NCI-H2196 treated with DMSO at 0.1 percent for 48 hours (cell line): ENCODE results near the gene RAP1GAP.

Source experiments
- DNase-seq: peaks from one replicate; lab custom pipeline; 2025; ENCODE audit not compliant: unreplicated experiment; lab: John Stamatoyannopoulos, UW

The RAP1GAP gene

DNA sequence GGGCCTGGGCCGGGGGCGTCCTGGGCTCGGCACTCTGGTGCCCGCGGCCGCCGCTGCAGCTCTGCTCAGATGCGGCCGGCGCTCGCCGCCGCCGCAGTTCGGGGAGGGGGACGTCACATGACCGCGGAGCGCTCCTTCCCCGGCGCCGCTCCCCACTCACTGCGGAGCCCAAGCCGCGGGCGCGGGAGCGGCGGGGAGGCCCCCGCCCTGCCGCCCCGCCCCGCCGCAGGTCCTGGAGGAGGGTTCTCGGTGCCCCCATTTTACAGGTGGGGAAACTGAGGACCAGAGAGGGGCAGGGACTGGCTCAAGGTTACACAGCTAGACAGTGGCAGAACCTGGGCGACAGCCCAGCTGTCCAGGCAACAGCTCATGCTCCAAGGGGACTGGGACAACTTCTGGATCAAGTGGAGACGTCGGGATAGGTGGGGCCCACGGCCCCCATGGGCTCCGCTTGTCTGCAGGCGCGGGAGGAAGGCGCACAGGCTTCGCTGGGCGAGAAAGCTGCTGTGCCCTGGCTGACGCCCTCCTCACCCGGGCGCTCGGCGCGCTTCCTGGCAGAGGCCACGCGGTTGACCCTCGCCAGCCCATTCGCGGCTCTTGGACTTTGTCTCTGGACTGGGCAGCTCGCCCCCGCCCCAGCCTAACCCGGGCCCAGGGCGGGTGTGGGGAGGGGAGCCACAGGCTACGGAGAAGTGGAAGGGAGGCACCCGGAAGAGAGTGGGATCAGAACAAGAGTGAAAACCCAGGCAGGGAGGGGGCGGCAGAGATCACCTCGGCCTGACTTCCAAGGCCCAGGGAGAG is at the start of gene RAP1GAP:
TSS of gene RAP1GAP (minus strand) at position 100 of the 801 bp plus-strand sequence. CDS start 49,325 bp downstream, outside the sequence.
- peak; percentile 13 for DNase-seq

DNA sequence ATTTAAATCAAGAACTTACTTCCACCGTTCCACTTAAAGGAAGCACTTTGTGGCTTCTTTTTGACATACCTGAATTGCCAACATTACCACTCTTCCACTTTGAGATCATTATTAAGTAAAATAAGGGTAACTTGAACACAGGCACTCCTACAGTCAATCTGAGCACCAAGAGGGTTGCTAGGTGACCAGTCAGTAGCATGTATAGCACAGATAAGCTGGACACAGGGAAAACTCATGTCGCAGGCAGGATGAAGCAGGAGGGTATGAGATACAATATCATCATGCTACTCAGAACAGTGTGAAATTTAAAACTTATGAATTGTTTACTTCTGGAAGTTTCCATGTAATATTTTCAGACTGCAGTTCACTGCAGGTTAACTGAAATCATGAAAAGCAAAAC is 47.0 kb upstream of the RAP1GAP start:
- no peak for DNase-seq

DNA sequence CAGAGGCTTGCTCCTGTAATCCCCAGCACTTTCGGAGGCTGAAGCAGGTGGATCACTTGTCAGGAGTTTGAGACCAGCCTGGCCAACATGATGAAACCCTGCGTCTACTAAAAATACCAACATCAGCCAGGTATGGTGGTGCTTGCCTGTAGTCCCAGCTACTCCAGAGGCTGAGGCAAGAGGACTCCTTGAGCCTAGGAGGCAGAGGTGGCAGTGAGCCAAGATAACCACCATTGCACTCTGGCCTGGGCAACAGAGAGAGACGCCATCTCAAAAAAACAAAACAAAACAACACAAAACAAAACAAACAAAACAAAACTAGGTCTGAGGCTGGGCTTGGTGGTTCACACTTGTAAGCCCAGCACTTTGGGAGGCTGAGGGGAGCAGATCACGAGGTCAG is 38.7 kb upstream of the RAP1GAP start:
- DNase-seq, result no peak

DNA sequence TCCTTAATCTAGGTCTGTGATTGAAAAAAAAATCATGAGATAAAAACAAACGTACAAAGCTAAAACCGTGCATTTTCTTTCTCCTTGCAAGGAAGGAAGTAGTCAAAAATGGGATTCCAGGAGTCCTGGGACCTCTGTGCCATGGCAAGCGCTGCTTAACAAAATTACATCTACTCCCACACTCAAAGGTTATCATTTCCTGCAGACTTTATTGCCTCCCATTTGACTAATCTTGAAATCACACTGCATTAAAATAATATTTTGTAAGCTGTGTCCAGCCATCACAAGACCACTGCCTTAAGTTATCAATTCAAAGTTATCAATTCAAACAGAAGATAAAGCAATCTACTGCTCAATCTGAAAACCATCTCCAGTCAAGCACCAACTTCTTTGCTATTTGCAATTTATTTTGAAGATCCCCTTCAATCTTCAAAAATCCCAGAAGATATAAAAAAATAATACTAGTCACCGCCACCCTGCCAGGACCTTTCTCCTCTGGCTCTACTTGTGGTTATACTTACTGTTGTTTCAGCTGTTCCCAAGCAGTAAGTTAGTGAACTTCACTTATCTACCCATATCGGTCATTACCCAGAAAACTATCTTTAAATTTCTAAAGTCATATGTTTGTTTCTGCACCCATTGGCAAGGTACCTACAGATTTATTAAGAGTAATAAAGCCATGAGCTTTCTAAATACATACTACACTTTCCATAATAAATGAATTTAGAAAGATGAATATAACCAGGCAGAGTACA is 38.1 kb upstream of the RAP1GAP start:
- no peak for DNase-seq

DNA sequence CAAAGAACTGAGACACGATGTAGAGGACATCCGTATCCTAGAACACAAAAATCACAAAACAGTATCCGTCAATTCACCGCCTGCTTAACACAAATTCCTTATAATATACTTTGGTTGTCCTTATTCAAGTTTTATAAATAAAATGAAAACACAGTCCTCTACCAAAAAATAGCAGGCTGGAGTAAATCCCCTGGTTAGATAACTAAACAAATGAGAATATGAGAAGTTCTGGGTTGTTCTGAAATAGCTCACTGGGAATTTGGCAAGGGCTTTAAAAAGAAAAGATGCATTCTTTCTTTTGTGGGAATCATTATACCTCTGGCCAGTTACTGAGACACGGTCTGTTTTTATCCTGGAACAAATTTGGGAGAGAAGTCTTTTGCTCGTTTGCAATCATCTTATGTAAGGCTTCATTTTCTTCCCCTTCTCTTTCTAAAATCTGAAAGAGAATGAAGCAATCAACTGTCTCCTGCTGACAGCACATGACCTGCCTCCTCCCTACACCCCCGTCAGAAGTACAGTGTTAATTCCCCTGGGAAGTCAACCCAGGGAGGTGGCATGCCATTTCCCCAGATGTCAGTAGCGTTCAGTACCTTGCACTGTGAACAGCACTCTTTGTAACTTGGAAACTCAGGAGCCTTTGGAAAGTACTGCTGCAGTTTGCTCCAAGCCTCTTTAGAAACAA is 37.1 kb upstream of the RAP1GAP start:
- no peak for DNase-seq

DNA sequence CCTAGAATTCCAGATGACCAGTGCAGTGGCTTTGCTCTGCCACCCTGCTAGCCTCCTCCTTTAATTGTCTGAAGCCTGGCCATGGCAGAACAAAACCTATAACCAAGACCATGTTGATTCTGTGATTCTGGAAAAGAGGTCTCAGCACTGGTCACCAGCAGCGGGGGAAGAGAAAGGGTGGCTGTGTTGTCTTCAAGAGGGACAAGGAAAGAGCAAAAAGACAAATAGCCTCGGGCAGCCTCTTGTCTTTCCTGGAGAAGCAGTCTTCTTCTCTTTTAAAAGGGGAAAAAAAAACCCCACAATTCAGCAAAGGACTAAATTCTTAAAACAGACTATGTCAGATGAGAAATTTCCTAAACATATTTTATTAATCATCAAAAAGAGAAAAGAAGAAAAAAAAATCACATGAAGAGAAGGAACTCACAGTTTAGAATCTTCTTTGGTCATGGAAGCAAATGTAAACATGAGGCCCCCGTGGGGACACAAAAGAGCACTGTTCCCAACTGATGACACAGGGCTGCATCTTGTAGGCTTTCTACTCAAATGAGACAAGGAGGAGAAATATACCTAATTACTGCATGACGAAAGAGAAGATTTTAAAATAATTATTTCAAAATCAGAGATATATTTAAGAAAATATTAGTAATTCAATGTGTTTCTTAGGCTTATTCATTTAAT is 36.3 kb upstream of the RAP1GAP start:
- no peak for DNase-seq

DNA sequence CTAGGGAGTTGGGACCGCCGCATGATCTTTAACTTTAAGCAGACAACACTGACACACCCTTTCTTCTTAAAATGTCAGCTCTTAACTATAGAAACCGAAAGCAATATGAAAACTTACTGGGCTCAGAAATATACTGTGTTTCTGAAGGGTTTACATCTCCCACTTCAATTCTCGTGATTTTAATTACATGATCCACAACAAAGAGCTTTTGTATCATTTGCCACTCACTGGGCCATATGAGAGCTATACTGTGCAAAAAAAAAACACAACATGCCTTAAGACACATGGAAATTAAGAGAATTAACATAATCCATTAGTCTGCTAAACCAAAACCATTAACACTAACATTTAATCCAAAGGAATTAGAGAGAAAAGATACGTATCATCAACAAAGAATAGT is 35.0 kb upstream of the RAP1GAP start:
- no peak for DNase-seq

DNA sequence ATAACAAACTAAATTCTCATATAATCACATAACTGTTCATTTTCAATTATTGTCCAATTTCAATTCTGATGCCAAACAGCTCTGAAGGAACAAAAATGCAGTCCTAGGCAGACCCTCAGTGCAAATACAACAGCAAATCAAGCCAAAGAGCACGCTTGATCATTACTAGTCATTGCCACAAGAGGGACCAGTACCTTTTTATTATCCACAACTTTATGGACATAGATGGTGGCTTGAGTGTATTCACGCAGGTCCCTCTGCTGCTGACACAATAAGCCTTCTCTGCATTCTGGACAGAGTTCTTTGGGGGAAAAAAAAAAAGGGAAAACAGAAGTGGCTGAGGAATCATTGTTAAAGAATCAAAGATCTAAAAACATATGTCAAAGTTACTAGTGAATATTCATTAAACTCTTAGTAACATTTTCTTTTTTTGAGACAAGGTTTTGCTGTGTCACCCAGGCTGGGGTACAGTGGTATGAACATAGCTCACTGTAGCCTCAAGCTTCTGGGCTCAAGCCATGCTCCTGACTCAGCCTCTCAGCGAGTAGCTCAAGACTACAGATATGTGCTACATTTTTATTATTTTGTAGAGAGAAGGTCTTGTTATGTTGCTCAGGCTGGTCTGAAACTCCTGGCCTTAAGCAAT is 34.3 kb upstream of the RAP1GAP start:
- DNase-seq, result no peak

DNA sequence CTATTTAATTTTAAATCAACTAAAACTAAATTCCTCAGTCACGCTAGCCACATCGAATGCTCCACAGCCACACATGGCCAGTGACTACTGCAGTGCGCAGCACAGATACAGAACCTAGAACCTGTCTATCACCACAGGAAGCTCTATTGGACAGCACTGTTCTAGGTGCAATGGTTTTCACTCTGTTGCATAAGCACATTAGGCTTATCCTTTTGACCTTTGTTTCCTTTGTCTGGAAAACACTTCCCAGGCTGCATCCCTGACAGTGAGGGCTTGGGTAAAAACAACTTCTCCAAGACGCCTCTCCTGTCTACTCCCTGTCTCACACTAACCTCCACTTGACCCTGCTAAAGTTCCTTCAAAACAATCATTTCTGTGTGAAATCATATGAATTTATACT is 33.6 kb upstream of the RAP1GAP start:
- DNase-seq, result no peak

DNA sequence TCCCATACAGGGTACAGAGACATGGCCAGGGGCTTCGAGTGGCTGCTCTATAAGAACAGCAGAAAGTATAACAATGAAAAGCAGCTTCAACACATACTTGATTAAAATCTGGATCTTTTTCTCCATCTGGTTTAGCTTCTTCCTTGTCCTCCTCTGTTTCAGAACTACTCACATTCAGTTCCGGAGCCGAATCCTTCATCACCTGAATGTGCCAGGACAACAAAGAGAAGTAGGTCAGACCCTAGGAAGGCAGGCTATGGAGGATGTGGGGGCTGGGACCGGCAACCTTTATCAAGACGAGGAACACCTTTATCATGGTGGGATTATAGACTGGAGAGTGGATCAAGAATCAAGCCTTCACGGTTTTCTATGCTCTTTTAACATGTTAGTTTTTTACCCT is 32.2 kb upstream of the RAP1GAP start:
- no peak for DNase-seq

DNA sequence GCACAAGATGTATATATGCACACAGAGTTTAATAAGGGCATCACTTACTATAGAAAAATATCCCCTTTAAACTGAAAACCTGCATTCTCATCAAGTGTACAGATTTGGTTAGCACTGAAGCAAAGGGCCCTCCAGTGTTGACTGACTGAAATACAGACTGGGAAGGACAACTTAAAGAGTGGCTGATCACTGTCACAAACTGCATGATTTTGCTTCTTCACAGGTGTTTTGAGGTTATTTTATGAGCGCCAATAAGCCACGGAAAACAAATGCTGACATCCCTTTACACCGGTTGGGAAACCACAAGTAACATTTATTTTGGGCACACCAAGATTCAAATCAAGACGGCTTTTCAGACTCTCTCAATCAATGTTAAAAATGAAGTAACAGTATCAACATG is 30.9 kb upstream of the RAP1GAP start:
- DNase-seq, result no peak

DNA sequence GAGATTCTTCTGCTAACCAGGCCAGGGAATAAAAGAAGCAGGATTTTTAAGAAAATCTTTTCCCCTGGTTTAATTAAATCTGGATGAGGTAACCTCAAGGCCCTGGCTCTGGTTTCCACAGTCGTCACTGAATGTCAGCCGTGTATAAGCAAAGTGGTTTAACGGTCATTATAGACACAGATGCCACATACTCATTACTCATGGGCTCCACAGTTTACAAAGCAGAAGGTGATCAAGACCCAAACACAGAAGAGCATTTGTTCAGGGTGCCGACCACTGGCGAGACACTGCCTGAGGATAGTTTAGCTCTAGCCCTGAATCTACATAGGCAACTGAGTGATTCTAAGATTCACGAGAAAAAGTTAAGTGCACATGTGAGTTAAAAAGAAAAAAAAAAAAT is 27.8 kb upstream of the RAP1GAP start:
- no peak for DNase-seq

DNA sequence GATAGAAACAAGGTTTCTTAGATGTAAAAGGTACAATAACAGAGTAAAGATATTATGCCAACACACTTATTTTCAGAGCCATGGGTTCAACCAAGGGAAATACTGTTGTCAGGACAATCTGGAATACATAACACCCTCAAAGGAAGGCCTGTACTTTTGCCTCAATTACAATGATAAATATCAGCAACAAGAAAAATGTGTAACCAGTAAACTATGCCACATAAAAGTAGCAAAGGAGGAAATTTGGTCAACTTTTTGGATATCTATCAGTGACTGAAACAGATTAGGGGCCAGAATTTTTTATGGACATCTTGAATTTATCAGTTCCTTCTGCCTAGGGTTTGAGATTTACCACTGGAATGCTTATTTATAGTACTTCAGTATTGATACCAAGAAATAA is 24.6 kb upstream of the RAP1GAP start:
- no peak for DNase-seq

DNA sequence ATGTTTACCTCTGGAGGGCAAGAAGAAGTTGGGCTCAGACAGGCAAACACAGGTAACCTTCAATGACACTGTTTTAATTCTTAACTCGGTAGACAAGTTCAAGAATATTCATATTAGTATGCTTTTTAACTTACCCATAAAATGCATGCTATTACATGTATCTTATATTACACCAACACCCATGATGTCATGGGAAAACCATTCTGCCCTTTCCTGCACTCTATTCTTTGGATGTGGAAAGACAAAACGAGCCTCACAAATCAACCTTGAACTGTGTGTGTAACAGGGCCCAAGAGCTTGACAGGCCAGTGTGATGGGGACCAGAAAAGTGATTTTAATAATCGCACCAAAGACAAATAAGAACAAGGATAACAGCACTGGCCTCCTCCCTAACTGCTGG is 22.6 kb upstream of the RAP1GAP start:
- no peak for DNase-seq

DNA sequence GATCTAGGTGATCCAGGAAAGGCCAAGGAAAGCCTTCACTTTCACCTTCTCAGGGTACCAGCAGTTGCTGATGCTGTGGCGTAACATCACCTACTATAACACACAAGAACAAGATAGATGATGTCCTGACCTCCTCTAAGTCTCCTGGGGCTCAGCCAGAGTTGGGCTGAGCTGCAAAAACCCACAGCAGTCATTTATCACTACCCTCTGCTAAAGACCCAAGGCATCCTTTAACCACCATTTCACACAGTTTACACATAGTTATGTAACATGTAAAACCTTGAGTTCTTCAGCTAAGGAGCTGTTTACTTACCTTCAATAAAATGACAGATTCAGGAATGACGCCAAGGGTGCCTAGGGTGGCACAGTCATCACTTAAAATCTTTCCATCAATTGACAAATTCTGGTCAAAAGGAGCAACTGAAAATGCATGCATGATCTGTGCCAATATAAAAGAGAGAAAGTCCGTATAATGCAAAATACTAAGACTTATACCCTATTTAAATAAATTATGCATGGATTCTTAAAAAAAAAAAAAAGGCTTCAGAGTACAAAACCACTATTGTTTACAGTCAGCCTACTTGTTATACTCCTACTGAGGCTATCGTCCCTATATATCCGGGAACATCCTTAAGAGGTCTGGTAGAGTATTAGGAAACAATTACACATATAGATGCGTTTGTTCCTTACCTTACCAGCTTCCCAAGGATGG is 20.7 kb upstream of the RAP1GAP start:
- DNase-seq, result no peak

DNA sequence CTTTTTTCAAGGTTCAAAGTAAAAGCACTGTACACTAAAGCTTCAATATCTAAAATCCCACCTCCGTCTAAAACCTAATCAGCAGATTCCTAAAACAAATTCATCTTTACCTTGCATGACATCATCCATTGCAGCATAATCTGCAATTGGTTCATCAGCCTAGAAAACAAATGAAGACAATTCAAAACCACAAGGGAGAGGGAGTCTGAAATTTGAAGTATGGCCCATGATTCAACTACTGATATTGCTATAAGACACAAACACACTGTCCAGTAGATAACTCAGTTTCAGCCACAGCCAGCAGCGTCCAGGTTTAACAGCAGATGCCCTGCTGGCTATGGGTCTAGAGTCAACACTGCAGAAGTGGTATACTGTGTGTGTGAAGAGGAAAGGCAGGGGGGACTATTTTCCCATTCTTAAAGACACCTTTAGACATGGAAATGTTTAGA is 17.9 kb upstream of the RAP1GAP start:
- no peak for DNase-seq

DNA sequence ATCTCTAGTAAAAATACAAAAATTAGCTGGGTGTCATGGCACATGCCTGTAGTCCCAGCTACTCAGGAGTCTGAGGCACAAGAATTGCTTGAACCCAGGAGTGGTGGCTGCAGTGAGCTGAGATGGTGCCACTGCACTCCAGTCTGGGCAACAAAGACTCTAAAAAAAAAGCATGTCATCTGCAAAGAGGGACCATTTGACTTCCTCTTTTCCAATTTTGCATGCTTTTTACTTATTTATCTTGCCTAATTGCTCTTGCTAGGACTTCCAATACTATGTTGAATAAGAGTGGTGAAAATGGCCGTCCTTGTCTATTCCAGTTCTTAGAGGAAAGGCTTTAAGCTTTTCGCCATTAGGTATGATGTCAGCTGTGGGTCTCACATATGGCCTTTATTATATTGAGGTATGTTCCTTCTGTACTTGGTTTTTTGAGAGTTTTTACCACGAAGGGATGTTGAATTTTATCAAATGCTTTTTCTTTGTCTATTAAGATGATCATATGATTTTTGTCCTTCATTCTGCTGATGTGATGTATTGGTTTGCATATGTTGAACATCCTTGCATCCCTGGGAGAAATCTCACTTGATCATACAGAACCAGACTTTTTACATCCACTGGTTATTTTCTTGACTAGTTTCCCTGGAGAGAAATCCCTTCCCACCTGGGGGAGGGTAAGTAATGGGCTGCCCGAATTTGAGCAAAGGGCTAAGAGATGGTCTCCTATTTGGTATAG is 17.0 kb upstream of the RAP1GAP start:
- DNase-seq, result no peak

DNA sequence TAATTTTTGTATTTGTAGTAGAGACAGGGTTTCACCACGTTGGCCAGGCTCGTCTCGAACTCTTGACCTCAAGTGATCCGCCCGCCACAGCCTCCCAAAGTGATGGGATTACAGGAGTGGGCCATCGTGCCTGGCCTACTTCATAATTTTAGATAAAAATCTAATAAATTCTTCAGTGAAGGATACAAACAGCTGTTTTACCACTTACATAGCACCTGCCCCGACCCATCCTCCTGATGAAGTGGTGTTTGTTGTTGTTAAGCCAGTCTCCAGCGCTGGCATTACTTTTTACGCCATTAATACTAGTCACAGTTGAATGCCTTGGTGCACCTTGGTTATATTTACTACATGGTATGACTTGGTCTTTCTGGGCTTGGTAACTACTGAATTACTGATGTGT is 12.3 kb upstream of the RAP1GAP start:
- DNase-seq, result no peak

DNA sequence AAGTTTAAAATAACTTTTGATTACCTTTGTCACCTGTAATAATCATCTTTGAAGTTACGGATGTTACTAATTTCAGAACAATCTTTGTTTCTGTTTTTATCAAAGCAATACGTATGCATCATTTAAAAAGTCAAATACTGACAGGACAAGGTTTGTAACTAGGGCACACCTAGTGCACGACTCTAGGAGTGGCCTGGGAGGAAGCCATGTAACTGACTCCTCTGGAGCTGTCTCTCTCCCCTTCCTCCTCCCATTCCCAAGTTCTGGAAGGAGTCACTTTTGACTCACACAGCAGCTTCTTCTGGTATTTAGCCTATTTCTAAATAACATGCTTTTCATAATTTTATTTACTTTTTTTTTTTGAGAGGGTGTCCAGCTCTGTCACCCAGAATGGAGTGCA is 11.8 kb upstream of the RAP1GAP start:
- DNase-seq, result no peak

DNA sequence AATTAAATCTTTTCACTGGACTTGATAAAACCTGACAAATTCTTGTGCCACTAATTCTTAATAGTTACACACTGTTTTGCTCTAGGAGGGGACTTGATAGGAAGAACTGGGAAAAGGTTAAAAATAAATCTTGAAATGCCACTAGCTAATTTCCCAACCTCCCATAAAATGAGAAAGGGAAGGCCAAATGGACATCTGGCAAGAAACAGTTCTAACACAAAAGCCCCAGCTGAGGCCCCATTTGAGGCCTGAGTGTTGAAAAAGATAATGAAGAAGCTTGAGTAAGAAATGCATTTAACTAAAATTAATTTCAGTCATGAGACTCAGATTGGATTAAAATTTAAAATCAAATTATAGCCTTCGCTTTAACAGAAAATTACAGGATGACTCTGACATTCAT is 11.2 kb upstream of the RAP1GAP start:
- DNase-seq, result no peak
